Measurements from ENCODE around the gene KRT84.

KRT84 gene

DNA sequence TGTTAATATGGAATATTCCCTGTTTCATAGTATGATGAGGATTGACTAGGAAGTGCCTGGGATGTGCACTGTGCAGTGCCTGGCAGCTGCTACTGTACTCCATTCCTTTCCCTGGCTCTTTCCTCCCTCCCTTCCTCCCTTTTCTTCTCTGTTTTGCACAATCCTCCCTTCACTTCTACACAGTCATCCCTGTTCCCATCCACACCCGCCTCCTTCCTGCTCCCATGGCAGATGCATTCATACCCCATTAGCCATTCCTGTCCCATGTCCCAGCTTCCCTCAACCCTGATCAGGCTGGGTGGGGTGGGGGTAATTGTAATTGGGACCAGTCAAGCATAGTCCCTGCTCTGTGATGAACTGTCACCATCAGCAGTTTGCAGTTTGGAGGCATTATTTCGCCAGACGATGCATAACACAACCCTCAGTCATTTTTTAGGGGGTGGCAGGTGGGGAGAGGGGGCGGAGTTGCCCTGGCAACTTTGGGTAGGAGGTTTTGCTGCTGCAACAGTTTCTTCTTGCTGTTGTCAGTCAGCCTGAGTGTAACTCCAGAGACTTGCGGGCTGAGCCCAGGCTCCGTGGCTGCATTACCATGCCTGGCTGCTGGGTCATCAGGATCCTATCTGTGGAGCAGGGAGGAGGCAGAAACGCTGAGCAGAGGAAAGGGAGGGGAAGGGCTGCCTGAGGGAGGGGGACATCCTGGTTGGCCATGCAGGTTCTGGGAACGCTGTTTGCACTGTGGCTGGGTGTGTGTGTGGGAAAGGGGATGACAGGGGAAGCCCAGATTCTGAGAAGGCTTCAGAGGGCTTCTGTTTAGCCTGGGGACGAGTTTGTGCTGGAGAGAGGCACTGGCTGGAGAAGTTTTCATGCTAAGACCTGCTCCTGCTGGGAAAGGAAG is 4.1 kb upstream of the KRT84 start:
- TF ChIP-seq, protein P1, sequence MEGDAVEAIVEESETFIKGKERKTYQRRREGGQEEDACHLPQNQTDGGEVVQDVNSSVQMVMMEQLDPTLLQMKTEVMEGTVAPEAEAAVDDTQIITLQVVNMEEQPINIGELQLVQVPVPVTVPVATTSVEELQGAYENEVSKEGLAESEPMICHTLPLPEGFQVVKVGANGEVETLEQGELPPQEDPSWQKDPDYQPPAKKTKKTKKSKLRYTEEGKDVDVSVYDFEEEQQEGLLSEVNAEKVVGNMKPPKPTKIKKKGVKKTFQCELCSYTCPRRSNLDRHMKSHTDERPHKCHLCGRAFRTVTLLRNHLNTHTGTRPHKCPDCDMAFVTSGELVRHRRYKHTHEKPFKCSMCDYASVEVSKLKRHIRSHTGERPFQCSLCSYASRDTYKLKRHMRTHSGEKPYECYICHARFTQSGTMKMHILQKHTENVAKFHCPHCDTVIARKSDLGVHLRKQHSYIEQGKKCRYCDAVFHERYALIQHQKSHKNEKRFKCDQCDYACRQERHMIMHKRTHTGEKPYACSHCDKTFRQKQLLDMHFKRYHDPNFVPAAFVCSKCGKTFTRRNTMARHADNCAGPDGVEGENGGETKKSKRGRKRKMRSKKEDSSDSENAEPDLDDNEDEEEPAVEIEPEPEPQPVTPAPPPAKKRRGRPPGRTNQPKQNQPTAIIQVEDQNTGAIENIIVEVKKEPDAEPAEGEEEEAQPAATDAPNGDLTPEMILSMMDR (IDR thresholded peaks at IDR 0.05; ENCODE audit: control insufficient read depth, extremely low read depth, insufficient read depth) = no peak
- no peak for DNase-seq (ENCODE audit: low read depth)
- H3K4me3 ChIP-seq (ENCODE audit: low read depth, low read length) = no peak overlapping the region

DNA sequence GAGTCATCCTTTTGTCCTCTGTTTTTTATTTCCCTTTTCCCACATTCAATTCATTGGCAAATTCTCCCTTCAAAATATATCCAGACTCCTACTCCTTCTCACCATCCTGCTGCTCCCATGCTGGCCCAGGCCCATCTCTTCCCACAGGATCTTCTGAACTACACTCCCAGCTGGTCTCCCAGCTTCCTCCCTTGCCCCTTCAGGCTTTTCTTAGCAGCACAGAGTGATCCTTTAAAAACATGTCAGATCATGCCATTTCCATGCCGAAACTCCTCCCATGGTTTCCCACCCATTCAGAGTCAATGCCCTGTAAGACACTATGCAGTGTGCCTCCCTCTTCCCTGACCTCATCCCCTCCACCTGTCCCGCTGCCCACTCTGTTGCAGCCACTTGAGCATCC is 2.4 kb upstream of the KRT84 start:
- TF ChIP-seq, protein P1 (IDR thresholded peaks at IDR 0.05; ENCODE audit: control insufficient read depth, extremely low read depth, insufficient read depth) = no peak
- H3K4me3 ChIP-seq (ENCODE audit: low read depth, low read length) = no peak overlapping the region
- DNase-seq (ENCODE audit: low read depth) = no peak

DNA sequence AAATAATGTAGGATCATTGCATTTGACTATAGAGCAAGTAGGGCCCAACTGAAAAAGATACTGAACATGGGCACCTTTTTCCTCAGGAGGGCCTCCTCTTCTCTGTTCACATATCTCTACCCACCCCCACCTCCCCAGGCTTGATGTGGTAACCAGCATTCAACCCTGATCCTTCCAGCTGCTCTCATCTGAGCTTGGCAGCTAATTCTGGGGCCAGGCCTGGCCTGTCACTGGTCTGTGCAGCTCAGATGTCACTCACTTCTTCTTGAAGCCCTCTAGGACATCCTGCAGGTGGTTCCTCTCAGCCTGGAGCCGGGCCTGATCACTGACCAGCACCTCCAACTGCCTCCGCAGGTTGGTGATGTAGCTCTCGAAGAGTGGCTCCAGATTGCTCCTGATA is 2.1 kb downstream of the KRT84 start:
- H3K4me3 ChIP-seq (ENCODE audit: low read depth, low read length) = no peak overlapping the region
- TF ChIP-seq, protein P1 (IDR thresholded peaks at IDR 0.05; ENCODE audit: control insufficient read depth, extremely low read depth, insufficient read depth) = no peak
- DNase-seq (ENCODE audit: low read depth) = no peak

DNA sequence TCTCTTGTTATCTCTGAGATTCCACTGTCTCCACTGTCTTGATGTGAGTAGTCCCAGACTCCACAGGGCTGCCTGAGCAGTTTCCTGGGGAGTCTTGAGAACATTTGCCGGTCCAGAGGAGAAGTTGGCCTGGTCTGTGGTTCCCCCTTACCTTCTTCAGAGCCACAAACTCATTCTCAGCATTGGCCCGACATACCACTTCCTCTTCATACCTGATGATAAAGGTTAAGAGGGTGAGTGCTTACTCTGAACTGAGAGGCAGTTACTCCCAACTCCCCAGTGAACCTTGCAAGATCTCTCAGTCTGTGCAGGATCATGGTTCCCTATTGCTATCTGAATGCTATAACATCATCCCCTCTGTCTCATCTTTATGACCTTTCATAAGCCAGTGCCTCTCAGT is 2.6 kb downstream of the KRT84 start:
- TF ChIP-seq, protein P1 (IDR thresholded peaks at IDR 0.05; ENCODE audit: control insufficient read depth, extremely low read depth, insufficient read depth) = no peak
- no peak overlapping the region for H3K4me3 ChIP-seq (ENCODE audit: low read depth, low read length)
- no peak for DNase-seq (ENCODE audit: low read depth)

DNA sequence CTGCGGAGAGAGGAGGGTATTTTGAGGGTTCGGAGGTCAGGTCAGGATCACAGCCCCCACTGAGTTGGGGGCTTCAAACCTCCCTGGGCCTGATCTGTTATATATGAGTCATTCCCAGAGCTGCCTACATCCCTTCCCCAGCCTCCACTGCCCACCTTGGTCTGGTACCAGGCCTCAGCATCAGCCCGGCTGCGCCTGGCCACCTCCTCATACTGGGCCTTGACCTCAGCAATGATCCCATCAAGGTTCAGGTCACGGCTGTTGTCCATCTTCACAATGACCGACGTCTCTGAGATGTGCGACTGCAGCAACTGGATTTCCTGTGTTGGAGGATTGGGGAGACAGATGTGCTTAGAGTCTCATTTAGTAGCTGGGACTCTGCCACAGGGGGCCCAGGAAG is 4.2 kb downstream of the KRT84 start:
- TF ChIP-seq, protein P1 (IDR thresholded peaks at IDR 0.05; ENCODE audit: control insufficient read depth, extremely low read depth, insufficient read depth) = no peak
- DNase-seq (ENCODE audit: low read depth) = no peak
- no peak overlapping the region for H3K4me3 ChIP-seq (ENCODE audit: low read depth, low read length)

DNA sequence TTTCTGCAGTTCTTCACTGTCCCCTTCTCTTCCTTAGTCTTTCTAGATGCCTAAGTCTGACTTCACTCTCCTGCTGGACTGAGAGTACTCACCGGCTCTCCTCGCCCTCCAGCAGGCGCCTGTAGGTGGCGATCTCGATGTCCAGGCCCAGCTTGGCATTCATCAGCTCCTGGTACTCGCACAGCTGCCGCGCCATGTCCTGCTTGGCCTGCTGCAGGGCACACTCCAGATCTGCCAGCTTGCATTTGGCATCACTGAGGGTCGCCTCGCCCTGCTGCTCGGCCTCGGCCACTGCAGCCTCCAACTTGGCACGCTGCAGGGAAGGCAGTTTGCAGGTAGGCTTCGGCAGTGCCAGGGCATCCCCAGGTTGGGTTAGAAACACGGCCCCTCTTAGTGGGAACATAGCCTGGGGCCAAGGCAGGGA is 5.2 kb downstream of the KRT84 start:
- DNase-seq (ENCODE audit: low read depth) = no peak
- TF ChIP-seq, protein P1 (IDR thresholded peaks at IDR 0.05; ENCODE audit: control insufficient read depth, extremely low read depth, insufficient read depth) = peak; percentile 71
- no peak overlapping the region for H3K4me3 ChIP-seq (ENCODE audit: low read depth, low read length)

DNA sequence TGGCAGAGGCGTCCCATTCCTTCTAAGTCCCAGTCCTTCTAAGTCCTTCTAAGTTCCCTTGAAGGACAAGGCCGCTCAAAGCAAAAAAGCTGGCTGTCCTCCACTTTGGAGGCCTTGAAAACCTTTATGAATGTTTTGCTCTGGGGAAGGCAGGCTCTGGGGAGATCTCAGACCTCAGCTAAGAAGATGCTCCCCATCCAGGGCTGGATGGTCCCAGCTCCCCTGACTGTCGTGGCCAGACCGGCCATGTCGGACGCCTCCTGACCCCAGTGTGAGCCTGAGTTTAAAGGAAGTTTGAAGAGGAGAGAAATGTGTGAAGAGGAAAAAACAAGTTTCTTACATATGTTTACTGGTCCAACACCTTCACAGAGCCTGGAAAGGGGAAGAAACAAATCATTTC is 5.9 kb downstream of the KRT84 start:
- no peak for DNase-seq (ENCODE audit: low read depth)
- no peak overlapping the region for H3K4me3 ChIP-seq (ENCODE audit: low read depth, low read length)
- TF ChIP-seq, protein P1 (IDR thresholded peaks at IDR 0.05; ENCODE audit: control insufficient read depth, extremely low read depth, insufficient read depth) = no peak

Data from LNCaP clone FGC (cell line).